Measurements from ENCODE around the gene FANCM. TPM values are rescaled to one million over a fixed set of nuclear protein-coding genes. Genes with fewer than 3 reads are reported as not detected.

The FANCM gene
- polyA plus RNA-seq, 1 donor (not counting 4 experiments of a cell fraction or from before 2014, with no cell fraction given) = 6.0 TPM

DNA sequence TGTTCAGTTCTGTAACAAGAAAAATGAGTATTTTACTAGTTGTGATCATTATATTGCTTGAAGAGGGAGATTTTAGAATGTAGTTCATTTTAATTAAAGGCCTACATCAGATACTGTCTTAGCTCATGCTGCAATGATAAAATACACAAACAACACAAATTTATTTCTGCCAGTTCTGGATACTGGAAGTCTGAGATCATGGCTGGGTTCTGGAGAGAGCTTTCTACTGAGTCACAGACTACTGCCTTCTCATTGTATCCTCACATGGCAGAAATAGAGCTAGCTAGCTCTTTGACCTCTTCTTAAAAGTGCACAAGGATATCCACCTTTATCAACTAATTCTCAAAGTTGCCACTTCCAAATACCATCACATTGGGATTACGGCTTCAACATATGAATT lies 63.5 kb downstream of the FANCM start:
- Histone ChIP-seq H3K4me3 (ENCODE audit: control insufficient read depth in 2 of 3, extremely low read depth in 1 of 3, insufficient read depth in 2 of 3, low read depth in 1 of 3, low read length in 3 of 3) (no peak overlapping the region), H3K9me3 (ENCODE audit: control insufficient read depth, low read depth, low read length) (no peaks in the 10 kb centered on the region), H3K27ac (ENCODE audit: control insufficient read depth, insufficient read depth, low read length) (peak overlapping the region; percentile 3), H4K20me1 (ENCODE audit: control insufficient read depth, extremely low read depth, insufficient read depth, low read length) (no peaks in the 10 kb centered on the region), H3K36me3 (ENCODE audit: control insufficient read depth in 2 of 2, extremely low read depth in 1 of 2, insufficient read depth in 2 of 2, low read length in 2 of 2) (peaks cover 0 to 7% of the 10 kb centered on the region in 2 experiments), H3K4me1 (ENCODE audit: control insufficient read depth, extremely low read depth, insufficient read depth, low read length) (peaks cover 15% of the 10 kb centered on the region), H3K79me2 (ENCODE audit: control insufficient read depth, insufficient read depth, low read length) (no peaks in the 10 kb centered on the region), H3K27me3 (ENCODE audit: control insufficient read depth, extremely low read depth, insufficient read depth, low read length) (no peaks in the 10 kb centered on the region), H2AFZ (ENCODE audit: control insufficient read depth, low read length) (no peak overlapping the region), H3K9me1 (ENCODE audit: control insufficient read depth, extremely low read depth, insufficient read depth, low read length) (no peaks in the 10 kb centered on the region), H3K4me2 (ENCODE audit: control insufficient read depth, extremely low read depth, insufficient read depth, low read depth, low read length) (peak overlapping the region; percentile 15), H3K9ac (ENCODE audit: control insufficient read depth, extremely low read depth, insufficient read depth, low read length) (no peak overlapping the region)
- FAIRE-seq (peak; percentile 69), DNase-seq (ENCODE audit: low read depth, low spot score) (peak; percentile 13)
- no peak for TF ChIP-seq EZH2 (IDR thresholded peaks at IDR 0.05; ENCODE audit: low read length)
- TF ChIP-seq, protein P1, sequence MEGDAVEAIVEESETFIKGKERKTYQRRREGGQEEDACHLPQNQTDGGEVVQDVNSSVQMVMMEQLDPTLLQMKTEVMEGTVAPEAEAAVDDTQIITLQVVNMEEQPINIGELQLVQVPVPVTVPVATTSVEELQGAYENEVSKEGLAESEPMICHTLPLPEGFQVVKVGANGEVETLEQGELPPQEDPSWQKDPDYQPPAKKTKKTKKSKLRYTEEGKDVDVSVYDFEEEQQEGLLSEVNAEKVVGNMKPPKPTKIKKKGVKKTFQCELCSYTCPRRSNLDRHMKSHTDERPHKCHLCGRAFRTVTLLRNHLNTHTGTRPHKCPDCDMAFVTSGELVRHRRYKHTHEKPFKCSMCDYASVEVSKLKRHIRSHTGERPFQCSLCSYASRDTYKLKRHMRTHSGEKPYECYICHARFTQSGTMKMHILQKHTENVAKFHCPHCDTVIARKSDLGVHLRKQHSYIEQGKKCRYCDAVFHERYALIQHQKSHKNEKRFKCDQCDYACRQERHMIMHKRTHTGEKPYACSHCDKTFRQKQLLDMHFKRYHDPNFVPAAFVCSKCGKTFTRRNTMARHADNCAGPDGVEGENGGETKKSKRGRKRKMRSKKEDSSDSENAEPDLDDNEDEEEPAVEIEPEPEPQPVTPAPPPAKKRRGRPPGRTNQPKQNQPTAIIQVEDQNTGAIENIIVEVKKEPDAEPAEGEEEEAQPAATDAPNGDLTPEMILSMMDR (optimal IDR thresholded peaks at IDR 0.05 in 1 of 3, IDR thresholded peaks at IDR 0.05 in 1 of 3, conservative IDR thresholded peaks at IDR 0.05 in 1 of 3; ENCODE audit: extremely low read depth in 1 of 3, insufficient read depth in 2 of 3, low read length in 3 of 3) = no peak
- dilution Hi-C loops (cut with MboI; ENCODE audit: extremely low pct_ligation_motif_present, low sequenced_read_pairs) = no loop called here

DNA sequence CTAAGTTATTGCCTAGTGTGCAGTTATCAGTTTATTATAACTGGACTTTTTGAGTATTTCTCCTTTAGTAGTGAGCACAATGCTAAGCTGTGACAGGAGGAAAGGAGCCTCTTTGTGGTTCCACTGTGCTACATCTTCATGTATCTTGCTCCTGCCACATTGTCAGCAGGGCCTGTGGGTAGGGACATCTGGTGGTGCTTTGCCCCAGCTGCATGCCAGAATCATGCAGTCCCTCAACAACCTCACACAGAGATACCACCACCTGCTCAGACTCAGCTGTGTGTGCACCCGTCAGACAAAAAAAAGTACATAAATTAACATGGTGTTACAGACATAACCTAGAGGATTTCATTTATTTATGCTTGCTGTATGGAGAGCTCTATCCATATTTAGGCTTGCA lies 66.2 kb downstream of the FANCM start:
- Histone ChIP-seq H3K36me3 (ENCODE audit: control insufficient read depth in 2 of 2, extremely low read depth in 1 of 2, insufficient read depth in 2 of 2, low read length in 2 of 2) (peaks cover 0 to 7% of the 10 kb centered on the region in 2 experiments), H3K9me1 (ENCODE audit: control insufficient read depth, extremely low read depth, insufficient read depth, low read length) (no peaks in the 10 kb centered on the region), H3K79me2 (ENCODE audit: control insufficient read depth, insufficient read depth, low read length) (no peaks in the 10 kb centered on the region), H3K27me3 (ENCODE audit: control insufficient read depth, extremely low read depth, insufficient read depth, low read length) (no peaks in the 10 kb centered on the region), H3K9ac (ENCODE audit: control insufficient read depth, extremely low read depth, insufficient read depth, low read length) (no peak overlapping the region), H2AFZ (ENCODE audit: control insufficient read depth, low read length) (no peak overlapping the region), H3K4me2 (ENCODE audit: control insufficient read depth, extremely low read depth, insufficient read depth, low read depth, low read length) (no peak overlapping the region), H4K20me1 (ENCODE audit: control insufficient read depth, extremely low read depth, insufficient read depth, low read length) (no peaks in the 10 kb centered on the region), H3K4me1 (ENCODE audit: control insufficient read depth, extremely low read depth, insufficient read depth, low read length) (peaks cover 15% of the 10 kb centered on the region), H3K4me3 (ENCODE audit: control insufficient read depth in 2 of 3, extremely low read depth in 1 of 3, insufficient read depth in 2 of 3, low read depth in 1 of 3, low read length in 3 of 3) (no peak overlapping the region), H3K9me3 (ENCODE audit: control insufficient read depth, low read depth, low read length) (no peaks in the 10 kb centered on the region), H3K27ac (ENCODE audit: control insufficient read depth, insufficient read depth, low read length) (no peak overlapping the region)
- DNase-seq (ENCODE audit: low read depth, low spot score) (no peak), FAIRE-seq (no peak)
- no peak for TF ChIP-seq EZH2 (IDR thresholded peaks at IDR 0.05; ENCODE audit: low read length)
- TF ChIP-seq, protein P1 (optimal IDR thresholded peaks at IDR 0.05 in 1 of 3, IDR thresholded peaks at IDR 0.05 in 1 of 3, conservative IDR thresholded peaks at IDR 0.05 in 1 of 3; ENCODE audit: extremely low read depth in 1 of 3, insufficient read depth in 2 of 3, low read length in 3 of 3) = peak in 2 of 3 experiments; percentile 37 to 62
- dilution Hi-C loops (cut with MboI; ENCODE audit: extremely low pct_ligation_motif_present, low sequenced_read_pairs) = no loop called here

All from keratinocyte (primary cell).